Measurements from ENCODE around the gene SRCAP. TPM values are rescaled to one million over a fixed set of nuclear protein-coding genes. Genes with fewer than 3 reads are reported as not detected.

SRCAP gene
- total RNA-seq, 1 donor from 2014 or later: 83.6 TPM

GRCh38 chr16:30771726-30772125 is 72.8 kb downstream of the SRCAP start:
- no peaks in the 10 kb centered on the region for H3K9me3 Mint-ChIP-seq
- peaks cover 67% of the 10 kb centered on the region for H3K36me3 Mint-ChIP-seq (ENCODE audit: low read depth)
- intact Hi-C loops (cut with micrococcal nuclease): no loop called here
- H3K4me1 Mint-ChIP-seq (ENCODE audit: low read depth): peaks cover 9% of the 10 kb centered on the region
- H3K27me3 Mint-ChIP-seq (ENCODE audit: low read depth): no peaks in the 10 kb centered on the region
- no peak overlapping the region for H3K27ac Mint-ChIP-seq
- no peak overlapping the region for H3K4me3 Mint-ChIP-seq (ENCODE audit: low read depth)
- DNase-seq (ENCODE audit: low spot score): no peak

- Mint-ChIP-seq H3K9me3 (no peaks in the 10 kb centered on the region), H3K4me3 (ENCODE audit: low read depth) (no peak overlapping the region), H3K27me3 (ENCODE audit: low read depth) (no peaks in the 10 kb centered on the region), H3K27ac (no peak overlapping the region), H3K36me3 (ENCODE audit: low read depth) (peaks cover 55% of the 10 kb centered on the region), H3K4me1 (ENCODE audit: low read depth) (peaks cover 12% of the 10 kb centered on the region)
- intact Hi-C loops (cut with micrococcal nuclease): no loop called here
- DNase-seq (ENCODE audit: low spot score): no peak
Measured at GRCh38 chr16:30773826-30774225, 74.9 kb downstream of the SRCAP start.

DNA sequence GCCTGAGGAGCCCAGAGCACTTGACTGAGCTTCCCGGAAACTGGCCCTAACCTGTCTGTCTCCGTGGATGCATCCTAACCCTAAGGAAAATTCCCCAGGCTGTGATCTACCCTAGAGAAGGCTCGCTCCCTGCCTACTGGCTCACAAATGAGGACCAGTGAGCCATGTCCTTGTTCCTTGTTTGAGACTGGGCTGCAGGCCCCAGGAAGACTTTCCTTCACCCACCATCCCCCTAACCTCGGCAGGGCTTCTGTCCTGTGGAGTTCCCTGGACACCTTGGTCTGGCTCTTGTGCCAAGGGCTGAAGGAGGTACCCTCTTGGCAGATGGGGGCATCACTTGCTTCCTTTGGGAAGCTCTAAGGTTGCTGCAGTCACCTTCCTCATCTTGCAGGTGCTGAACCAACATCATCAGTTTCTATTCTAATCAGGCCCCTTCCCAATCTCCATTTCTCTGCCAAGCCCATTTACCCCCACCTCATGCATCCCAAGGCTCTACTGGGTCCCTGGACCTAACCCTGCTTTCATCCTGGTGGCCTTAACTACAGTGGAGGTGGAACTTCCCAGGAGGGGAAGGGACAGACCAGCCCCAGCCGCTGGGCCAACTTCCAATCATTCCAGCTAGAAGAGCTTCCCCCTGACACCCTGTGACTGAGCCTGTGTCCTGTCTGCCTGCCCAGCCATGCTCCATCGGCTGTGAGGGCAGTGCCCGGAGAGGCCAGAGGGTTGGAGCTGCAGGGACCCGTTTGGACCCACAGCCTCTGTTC is 75.6 kb downstream of the SRCAP start:
- intact Hi-C loops (cut with micrococcal nuclease): no loop called here
- Mint-ChIP-seq H3K9me3 (no peaks in the 10 kb centered on the region), H3K4me1 (ENCODE audit: low read depth) (peaks cover 12% of the 10 kb centered on the region), H3K27ac (peak overlapping the region; percentile 24), H3K27me3 (ENCODE audit: low read depth) (no peaks in the 10 kb centered on the region), H3K36me3 (ENCODE audit: low read depth) (peaks cover 48% of the 10 kb centered on the region), H3K4me3 (ENCODE audit: low read depth) (peak overlapping the region; percentile 93)
- no peak for DNase-seq (ENCODE audit: low spot score)

- peak overlapping the region; percentile 94 for H3K27ac Mint-ChIP-seq
Measured at GRCh38 chr16:30775131-30775391, 76.1 kb downstream of the SRCAP start.

GRCh38 chr16:30775392-30776188 is 76.6 kb downstream of the SRCAP start:
- Mint-ChIP-seq H3K27me3 (ENCODE audit: low read depth) (no peaks in the 10 kb centered on the region), H3K36me3 (ENCODE audit: low read depth) (peaks cover 41% of the 10 kb centered on the region), H3K9me3 (no peaks in the 10 kb centered on the region), H3K4me3 (ENCODE audit: low read depth) (peak overlapping the region; percentile 93), H3K27ac (peak overlapping the region; percentile 94), H3K4me1 (ENCODE audit: low read depth) (peaks cover 12% of the 10 kb centered on the region)
- peak; percentile 54 for DNase-seq (ENCODE audit: low spot score)
- intact Hi-C loops (cut with micrococcal nuclease): loop anchor here (1.0 kb wide), 1 partner anchor 39 kb away; no protein-coding TSS in a partner anchor

More at GRCh38 chr16:30775131-30775391, 76.1 kb downstream of the SRCAP start:
- Mint-ChIP-seq H3K27me3 (ENCODE audit: low read depth) (no peaks in the 10 kb centered on the region), H3K4me3 (ENCODE audit: low read depth) (peak overlapping the region; percentile 93), H3K9me3 (no peaks in the 10 kb centered on the region), H3K4me1 (ENCODE audit: low read depth) (peaks cover 12% of the 10 kb centered on the region), H3K36me3 (ENCODE audit: low read depth) (peaks cover 46% of the 10 kb centered on the region)
- no peak for DNase-seq (ENCODE audit: low spot score)
- intact Hi-C loops (cut with micrococcal nuclease): no loop called here

GRCh38 chr16:30777591-30778297 is 78.8 kb downstream of the SRCAP start:
- no peaks in the 10 kb centered on the region for H3K27me3 Mint-ChIP-seq (ENCODE audit: low read depth)
- peak overlapping the region; percentile 93 for H3K4me3 Mint-ChIP-seq (ENCODE audit: low read depth)
- no peak for DNase-seq (ENCODE audit: low spot score)
- H3K4me1 Mint-ChIP-seq (ENCODE audit: low read depth): peaks cover 12% of the 10 kb centered on the region
- intact Hi-C loops (cut with micrococcal nuclease): no loop called here
- peaks cover 21% of the 10 kb centered on the region for H3K36me3 Mint-ChIP-seq (ENCODE audit: low read depth)
- no peaks in the 10 kb centered on the region for H3K9me3 Mint-ChIP-seq
- no peak overlapping the region for H3K27ac Mint-ChIP-seq

DNA sequence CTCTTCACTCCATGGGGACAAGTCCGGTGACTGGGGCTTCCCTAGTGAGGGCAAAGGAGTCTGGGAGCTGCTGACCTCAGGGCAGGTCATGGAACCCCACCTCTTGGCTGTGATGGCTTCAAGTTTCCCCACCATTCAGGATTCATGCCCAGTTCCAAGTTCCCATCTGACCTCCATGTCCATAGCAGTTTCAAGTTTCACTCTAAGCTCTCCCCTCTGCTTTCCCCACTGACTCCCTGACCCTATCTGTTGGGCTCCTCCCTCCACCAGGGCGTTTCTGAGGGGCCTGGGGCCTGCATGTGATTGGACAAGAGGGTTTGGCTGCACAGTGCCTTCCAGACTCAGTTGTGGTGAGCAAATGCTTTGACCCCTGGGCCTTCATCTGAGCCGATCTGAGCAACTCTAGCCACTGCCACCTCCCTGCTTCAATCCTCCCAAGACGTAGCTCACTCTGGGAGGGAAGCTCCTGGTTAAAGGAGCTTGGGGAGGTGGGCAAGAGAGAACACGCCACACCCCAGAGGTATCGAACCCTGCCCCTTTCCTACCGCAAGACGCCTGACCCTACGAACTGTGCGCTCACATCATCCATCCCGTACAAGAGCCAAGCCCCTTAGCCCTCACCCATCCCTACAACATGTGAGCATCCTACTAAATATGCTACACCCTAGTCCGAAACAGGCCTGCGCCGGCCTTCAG is 79.7 kb downstream of the SRCAP start:
- intact Hi-C loops (cut with micrococcal nuclease): no loop called here
- Mint-ChIP-seq H3K36me3 (ENCODE audit: low read depth) (peaks cover 14% of the 10 kb centered on the region), H3K9me3 (no peaks in the 10 kb centered on the region), H3K4me3 (ENCODE audit: low read depth) (peak overlapping the region; percentile 4), H3K27ac (no peak overlapping the region), H3K4me1 (ENCODE audit: low read depth) (peaks cover 12% of the 10 kb centered on the region), H3K27me3 (ENCODE audit: low read depth) (no peaks in the 10 kb centered on the region)
- no peak for DNase-seq (ENCODE audit: low spot score)

GRCh38 chr16:30779596-30779995 is 80.6 kb downstream of the SRCAP start:
- Mint-ChIP-seq H3K9me3 (no peaks in the 10 kb centered on the region), H3K27ac (no peak overlapping the region), H3K4me3 (ENCODE audit: low read depth) (no peak overlapping the region), H3K36me3 (ENCODE audit: low read depth) (peaks cover 10% of the 10 kb centered on the region), H3K4me1 (ENCODE audit: low read depth) (peaks cover 12% of the 10 kb centered on the region), H3K27me3 (ENCODE audit: low read depth) (peaks cover 2% of the 10 kb centered on the region)
- DNase-seq (ENCODE audit: low spot score): no peak
- intact Hi-C loops (cut with micrococcal nuclease): no loop called here

DNA sequence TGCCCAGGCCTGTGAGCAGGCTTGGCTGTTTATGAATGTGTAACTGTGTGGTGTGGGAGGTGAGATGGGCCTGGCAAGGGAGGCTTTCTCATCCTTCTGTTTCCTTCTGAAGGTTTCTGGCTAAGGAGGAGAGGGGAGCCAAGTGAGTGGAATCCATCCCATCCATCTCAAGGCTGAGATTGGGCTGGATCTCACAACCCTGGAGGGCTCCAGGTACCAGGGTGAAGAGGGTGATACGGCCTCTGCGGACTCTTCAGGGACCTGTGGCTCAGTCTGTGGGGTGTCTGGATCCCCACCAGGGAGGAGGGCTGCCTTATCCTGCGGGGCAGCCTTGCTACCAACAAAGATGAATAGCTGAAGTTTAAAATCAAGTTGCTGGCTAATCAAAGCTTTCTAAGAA is 81.0 kb downstream of the SRCAP start:
- no peaks in the 10 kb centered on the region for H3K9me3 Mint-ChIP-seq
- DNase-seq (ENCODE audit: low spot score): no peak
- H3K4me3 Mint-ChIP-seq (ENCODE audit: low read depth): no peak overlapping the region
- peaks cover 10% of the 10 kb centered on the region for H3K36me3 Mint-ChIP-seq (ENCODE audit: low read depth)
- H3K27ac Mint-ChIP-seq: no peak overlapping the region
- H3K4me1 Mint-ChIP-seq (ENCODE audit: low read depth): peaks cover 8% of the 10 kb centered on the region
- intact Hi-C loops (cut with micrococcal nuclease): no loop called here
- H3K27me3 Mint-ChIP-seq (ENCODE audit: low read depth): peaks cover 4% of the 10 kb centered on the region

DNA sequence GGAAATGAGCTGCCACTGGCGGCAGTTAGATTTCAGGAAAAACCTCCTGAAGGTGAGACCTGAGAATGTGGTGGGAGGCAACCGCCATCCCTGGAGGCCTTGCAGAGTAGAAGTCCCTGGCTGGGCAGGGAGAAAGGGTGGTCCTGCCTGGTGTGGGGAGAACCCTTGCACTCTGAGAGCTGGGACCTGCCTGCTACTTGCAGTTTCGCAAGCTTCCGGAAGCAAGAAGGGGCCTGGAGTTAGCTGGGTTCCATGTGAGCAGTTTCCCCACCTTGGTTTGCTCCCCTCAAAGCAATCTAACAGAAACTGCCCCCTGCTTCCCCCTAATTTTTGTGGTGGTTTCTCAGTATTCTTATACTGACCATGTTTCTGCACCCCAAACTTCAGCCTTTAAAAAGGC is 81.6 kb downstream of the SRCAP start:
- intact Hi-C loops (cut with micrococcal nuclease): no loop called here
- Mint-ChIP-seq H3K36me3 (ENCODE audit: low read depth) (peaks cover 6% of the 10 kb centered on the region), H3K4me3 (ENCODE audit: low read depth) (no peak overlapping the region), H3K27me3 (ENCODE audit: low read depth) (peaks cover 10% of the 10 kb centered on the region), H3K27ac (no peak overlapping the region), H3K9me3 (no peaks in the 10 kb centered on the region), H3K4me1 (ENCODE audit: low read depth) (peaks cover 4% of the 10 kb centered on the region)
- DNase-seq (ENCODE audit: low spot score): no peak

- H3K4me3 Mint-ChIP-seq (ENCODE audit: low read depth): no peak overlapping the region
- no peak overlapping the region for H3K27ac Mint-ChIP-seq
- peaks cover 24% of the 10 kb centered on the region for H3K27me3 Mint-ChIP-seq (ENCODE audit: low read depth)
- intact Hi-C loops (cut with micrococcal nuclease): no loop called here
- no peaks in the 10 kb centered on the region for H3K9me3 Mint-ChIP-seq
- DNase-seq (ENCODE audit: low spot score): no peak
- peaks cover 1% of the 10 kb centered on the region for H3K4me1 Mint-ChIP-seq (ENCODE audit: low read depth)
- no peaks in the 10 kb centered on the region for H3K36me3 Mint-ChIP-seq (ENCODE audit: low read depth)
Measured at GRCh38 chr16:30782486-30783279, 83.7 kb downstream of the SRCAP start.
